ELF-1 (cell line): ENCODE data around the gene PPP2R3A.
"Not testable (repeated sequence)": the region's sequence is repeated elsewhere in the genome, so short reads cannot be mapped to it uniquely, and the experiment has no call there.

Source experiments
- DNase-seq: peaks from one replicate; pipeline ENCODE4 v3.0.0-alpha.2; 2016; ENCODE audit warnings: low read depth, low spot score

Gene PPP2R3A

GRCh38 chr3:136152176-136152843 is 186.8 kb downstream of the PPP2R3A start:
- no peak for DNase-seq

- DNase-seq: no peak
These were observed 187.4 kb downstream of the PPP2R3A start for GRCh38 chr3:136152963-136153362.

- no peak for DNase-seq
These were observed 196.0 kb downstream of the PPP2R3A start for GRCh38 chr3:136161516-136161915.

- DNase-seq: no peak
These were observed 196.8 kb downstream of the PPP2R3A start for GRCh38 chr3:136162322-136162721.

- DNase-seq: not testable (repeated sequence)
These were observed 198.1 kb downstream of the PPP2R3A start for GRCh38 chr3:136163607-136164006.

- no peak for DNase-seq
These were observed 201.0 kb downstream of the PPP2R3A start for GRCh38 chr3:136166507-136166906.

- not testable (repeated sequence) for DNase-seq
These were observed 202.7 kb downstream of the PPP2R3A start for GRCh38 chr3:136168236-136168635.

GRCh38 chr3:136171097-136171542 is 205.6 kb downstream of the PPP2R3A start:
- no peak for DNase-seq

GRCh38 chr3:136173939-136174490 is 208.5 kb downstream of the PPP2R3A start:
- DNase-seq: no peak

- no peak for DNase-seq
These were observed 212.3 kb downstream of the PPP2R3A start for GRCh38 chr3:136177876-136178275.

GRCh38 chr3:136181741-136182140 is 216.2 kb downstream of the PPP2R3A start:
- no peak for DNase-seq

GRCh38 chr3:136184703-136185102 is 219.2 kb downstream of the PPP2R3A start:
- DNase-seq: no peak

- no peak for DNase-seq
These were observed 220.8 kb downstream of the PPP2R3A start for GRCh38 chr3:136186344-136186743.

GRCh38 chr3:136186846-136187245 is 221.3 kb downstream of the PPP2R3A start:
- no peak for DNase-seq

GRCh38 chr3:136187868-136188267 is 222.3 kb downstream of the PPP2R3A start:
- no peak for DNase-seq

- no peak for DNase-seq
These were observed 223.5 kb downstream of the PPP2R3A start for GRCh38 chr3:136189043-136189442.

GRCh38 chr3:136189859-136190617 is 224.5 kb downstream of the PPP2R3A start:
- DNase-seq: no peak

GRCh38 chr3:136192195-136192594 is 226.7 kb downstream of the PPP2R3A start:
- not testable (repeated sequence) for DNase-seq

- no peak for DNase-seq
These were observed 227.3 kb downstream of the PPP2R3A start for GRCh38 chr3:136192831-136193230.

GRCh38 chr3:136193278-136194054 is 227.9 kb downstream of the PPP2R3A start:
- DNase-seq: peak; percentile 37

- DNase-seq: peak; percentile 71
These were observed 229.1 kb downstream of the PPP2R3A start for GRCh38 chr3:136194409-136195257.
